SHP77 (cell line): ENCODE results near the gene CMTM6.
"Not testable (repeated sequence)": the region's sequence is repeated elsewhere in the genome, so short reads cannot be mapped to it uniquely, and the experiment has no call there.

Experiments used
- DNase-seq, 2 experiments: peaks; one replicate each; lab custom pipeline; 2025; lab: John Stamatoyannopoulos, UW

CMTM6 gene

DNA sequence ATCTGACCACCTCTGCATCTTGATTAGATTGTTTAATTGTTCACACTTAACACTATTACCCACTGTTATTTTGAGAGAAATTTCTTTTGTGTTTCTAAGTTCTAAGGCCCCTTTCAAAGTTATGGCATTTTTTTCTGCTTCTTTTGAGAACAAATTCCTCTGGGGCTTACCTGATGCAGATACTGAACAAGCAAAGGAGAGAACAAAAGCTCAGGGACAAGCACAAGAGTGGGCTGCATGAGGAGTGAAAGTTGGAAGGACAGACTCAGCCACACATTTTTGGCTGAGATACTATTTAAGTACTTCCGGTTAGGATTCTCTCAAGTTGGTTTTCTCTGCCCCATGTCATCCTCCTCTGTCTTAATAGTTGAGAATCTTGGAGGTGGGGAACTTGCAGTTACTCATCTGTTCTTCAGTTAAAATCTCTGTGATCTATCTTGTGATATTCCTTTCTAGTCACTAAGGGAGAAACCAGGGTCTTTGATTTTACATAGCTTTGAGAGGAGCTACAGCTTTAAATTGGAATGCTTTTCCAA is 54.7 kb downstream of the CMTM6 start:
- no peak for DNase-seq

- DNase-seq: no peak
Observed at GRCh38 chr3:32443478-32443877, 59.2 kb downstream of the CMTM6 start.

DNA sequence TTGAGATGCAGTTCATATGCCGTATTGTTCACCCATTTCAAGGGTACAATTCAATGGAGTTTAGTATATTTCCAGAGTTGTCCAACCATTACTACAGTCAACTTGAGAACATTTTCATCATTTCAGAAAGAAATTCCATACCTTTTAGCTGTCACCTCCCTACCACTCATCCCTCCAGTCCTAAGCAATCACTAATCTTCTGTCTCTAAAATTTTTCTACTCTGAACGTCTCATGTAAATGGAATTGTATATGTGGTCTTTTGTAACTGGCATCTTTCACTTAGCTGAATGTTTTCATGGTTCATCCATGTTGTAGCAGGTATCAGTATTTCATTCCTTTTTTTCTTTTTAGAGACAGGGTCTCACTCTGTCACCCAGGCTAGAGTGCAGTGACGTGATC is 59.9 kb downstream of the CMTM6 start:
- DNase-seq: no peak

GRCh38 chr3:32440611-32441350 is 61.9 kb downstream of the CMTM6 start:
- no peak for DNase-seq

- not testable (repeated sequence) for DNase-seq
Observed at GRCh38 chr3:32439421-32439820, 63.2 kb downstream of the CMTM6 start.

GRCh38 chr3:32438596-32439344 is 63.9 kb downstream of the CMTM6 start:
- DNase-seq: no peak

DNA sequence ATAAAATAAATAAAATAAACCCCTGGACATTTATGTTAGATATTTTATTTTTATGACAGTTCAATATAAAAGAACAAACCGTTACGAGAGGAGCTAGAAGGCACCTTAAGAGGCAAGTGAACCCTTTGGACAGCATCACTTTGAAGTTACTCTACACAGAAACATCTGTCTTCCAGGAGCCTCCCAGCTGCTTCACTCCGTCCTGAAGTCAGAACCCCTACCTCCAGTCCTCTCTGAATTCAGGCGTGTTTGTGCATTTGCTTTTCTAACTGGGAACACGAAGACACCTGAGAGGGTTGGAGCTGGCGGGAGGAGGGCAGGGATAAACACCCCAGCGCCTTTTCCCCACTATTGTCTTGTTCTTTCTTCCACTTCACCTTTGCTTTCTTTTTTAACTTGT is 64.8 kb downstream of the CMTM6 start:
- no peak for DNase-seq

DNA sequence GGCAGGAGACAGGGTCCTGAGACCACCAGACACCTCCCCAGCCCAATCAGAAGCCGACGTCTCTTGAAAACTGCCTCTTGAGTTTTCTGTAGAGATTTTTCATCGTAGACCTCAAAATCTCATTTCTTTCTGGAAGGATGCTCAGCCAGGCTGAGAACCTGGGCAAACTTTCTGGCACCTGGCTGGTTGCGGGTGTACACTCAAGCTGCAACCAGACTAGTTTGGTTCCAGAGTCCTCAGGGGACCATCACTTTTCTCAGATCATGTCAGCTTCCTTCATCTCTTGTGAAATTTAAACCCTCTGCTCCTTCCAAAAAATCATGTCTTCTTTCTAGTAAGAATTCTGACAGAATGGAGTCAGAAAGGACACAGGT is 65.8 kb downstream of the CMTM6 start:
- DNase-seq: no peak

GRCh38 chr3:32435911-32436815 is 66.5 kb downstream of the CMTM6 start:
- no peak for DNase-seq

GRCh38 chr3:32434206-32434605 is 68.4 kb downstream of the CMTM6 start:
- DNase-seq: no peak

DNA sequence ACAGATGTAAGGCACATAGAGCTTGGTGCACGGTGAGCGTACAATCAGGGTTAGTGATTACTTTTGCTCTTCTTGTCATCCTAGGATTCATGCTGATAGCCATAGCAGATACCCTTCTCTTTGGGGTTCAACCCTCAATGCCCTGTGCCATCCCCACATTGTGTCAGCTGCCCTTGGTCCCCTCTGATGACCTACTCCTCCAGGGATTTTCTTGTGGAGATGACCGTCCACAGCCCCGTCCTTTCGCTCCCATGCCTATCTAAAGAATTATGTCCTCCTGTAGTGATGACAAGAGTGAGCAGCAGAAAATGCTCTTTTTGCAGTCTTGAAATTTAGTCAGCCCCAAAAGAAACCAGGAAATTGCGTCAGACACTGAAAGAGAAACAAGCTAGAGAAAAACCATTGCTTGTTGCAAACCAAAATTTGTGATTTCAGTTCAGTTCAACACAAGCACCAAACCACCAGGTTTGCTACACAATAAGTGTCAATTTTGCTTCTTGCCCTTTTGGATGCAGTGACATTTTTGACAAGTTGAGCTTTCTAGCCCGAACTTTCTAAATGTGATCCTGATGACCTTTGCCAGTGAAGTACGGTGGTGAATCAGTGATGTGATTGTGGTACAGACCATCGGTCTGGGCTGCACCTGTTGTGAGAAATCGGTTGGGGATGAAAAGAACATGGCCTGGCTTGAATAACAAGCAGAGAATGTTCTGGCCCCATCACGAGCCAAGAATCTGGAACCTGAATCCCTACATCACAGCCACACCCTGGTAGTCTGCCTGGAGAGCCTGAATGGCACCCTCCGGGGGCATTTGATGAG is 69.7 kb downstream of the CMTM6 start:
- no peak for DNase-seq

- DNase-seq: no peak
Observed at GRCh38 chr3:32432045-32432710, 70.5 kb downstream of the CMTM6 start.

DNA sequence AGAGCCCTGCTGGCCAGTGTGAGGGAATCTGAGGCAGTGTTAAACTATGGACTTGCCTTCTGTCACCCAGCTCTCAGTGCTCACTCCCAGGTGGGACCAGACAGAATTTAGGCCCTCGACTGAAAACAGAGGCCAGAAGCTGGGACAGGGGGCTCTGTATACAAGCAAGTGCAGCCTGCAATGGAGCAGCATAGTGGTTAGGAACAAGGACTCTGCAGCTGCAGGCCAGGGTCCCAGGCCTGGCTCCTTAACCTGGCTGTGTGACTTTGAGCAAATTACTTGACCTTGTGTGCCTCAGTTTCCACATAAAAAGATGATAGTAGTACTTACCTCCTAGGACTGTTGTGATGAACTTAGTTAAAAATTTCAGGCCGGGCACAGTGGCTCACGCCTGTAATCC is 71.2 kb downstream of the CMTM6 start:
- no peak for DNase-seq
